Peyer's patch (tissue), 4 donors: Measurements from ENCODE around the gene SORBS1. TPM values are rescaled to one million over a fixed set of nuclear protein-coding genes. Genes with fewer than 3 reads are reported as not detected.

Experiments
- DNase-seq, 3 donors: peaks; one replicate each; pipeline ENCODE4 v3.0.0-alpha.2; 2017 to 2019
- H3K27ac ChIP-seq, 4 donors: fragments of 200-600 bp; sonication (generic); one replicate each; pipeline ENCODE4 v1.5.1; 2016 to 2019
- H3K27me3 ChIP-seq, 2 donors: fragments of 200-600 bp; sonication (generic); one replicate each; pipeline ENCODE4 v1.5.1; 2019
- H3K36me3 ChIP-seq, 3 donors: fragments of 200-600 bp; sonication (generic); one replicate each; pipeline ENCODE4 v1.5.1; 2016 to 2019
- H3K4me1 ChIP-seq, 4 donors: fragments of 200-600 bp; sonication (generic); one replicate each; pipeline ENCODE4 v1.5.1; 2016 to 2019
- H3K4me3 ChIP-seq, 4 donors: fragments of 200-600 bp; sonication (generic); 1 replicate in 3 of 4; 2 replicates in 1 of 4; pipeline ENCODE4 v1.5.1; 2016 to 2019; ENCODE audit warnings: mild to moderate bottlenecking in 1 of 4
- H3K9me3 ChIP-seq, 4 donors: fragments of 200-600 bp; sonication (generic); one replicate each; pipeline ENCODE4 v1.5.1; 2016 to 2019; ENCODE audit warnings: mild to moderate bottlenecking in 1 of 4
- POLR2A ChIP-seq, 2 donors: fragments of 450-650 bp; IDR thresholded peaks; one replicate each; pipeline ENCODE4 v1.5.1; 2017; ENCODE audit warnings: antibody characterized with exemption in 2 of 2, mild to moderate bottlenecking in 2 of 2, moderate library complexity in 2 of 2
- total RNA-seq, 4 donors: library from RNA; depleted of rRNA; stranded (reverse); fragments of >200 nt; gene quantifications; one replicate each; pipeline ENCODE4 v1.1.0, GENCODE V29; 2016
- TF ChIP-seq, protein P1 (sequence below), 6 experiments: fragments of 450-650 bp in 4 of 6; fragments of 200-600 bp in 2 of 6; sonication (generic) in 1 of 6; IDR thresholded peaks; one replicate each; pipeline ENCODE4 v1.5.1; 2017 to 2019; ENCODE audit warnings: antibody characterized with exemption in 6 of 6, mild to moderate bottlenecking in 3 of 6, moderate library complexity in 1 of 6

Gene SORBS1
- total RNA-seq, 4 donors from 2014 or later = 34.3 to 57.1 (median 48.7) TPM

DNA sequence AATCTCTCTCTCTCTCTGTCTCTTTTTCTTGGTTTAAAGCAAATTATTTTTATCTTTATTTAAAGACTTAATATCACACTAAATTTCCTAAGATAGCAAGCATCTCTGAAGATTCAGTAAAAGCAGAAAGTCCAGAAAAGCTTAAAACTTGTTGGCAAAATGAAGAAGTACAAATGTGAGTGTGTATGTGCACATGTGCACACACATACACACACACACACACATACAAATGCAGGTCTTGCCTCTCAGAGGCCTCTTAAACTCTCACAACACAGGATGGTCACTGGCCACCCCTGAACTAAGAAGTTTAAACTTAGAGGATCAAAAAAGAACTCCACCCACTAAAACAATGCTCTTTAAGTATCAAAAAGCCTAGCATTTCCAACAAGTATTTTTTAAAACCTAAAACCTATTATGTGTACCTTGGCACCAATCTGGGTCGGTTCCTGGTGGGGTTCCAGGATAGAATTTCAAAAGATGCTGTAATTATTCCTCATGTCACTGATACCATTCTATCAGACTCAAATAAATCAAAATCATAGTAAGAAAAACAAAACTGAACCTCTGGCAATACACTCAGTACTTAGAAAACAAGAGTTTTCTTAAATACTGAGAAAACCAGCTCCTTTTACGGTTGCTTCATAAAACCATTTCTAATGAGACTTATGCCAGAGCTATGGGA is 55.0 kb downstream of the SORBS1 start:
- no peak overlapping the region for H3K4me3 ChIP-seq
- peaks cover 0 to 11% (median 0%) of the 10 kb centered on the region in 4 donors for H3K4me1 ChIP-seq
- H3K36me3 ChIP-seq = no peaks in the 10 kb centered on the region
- H3K27me3 ChIP-seq = no peaks in the 10 kb centered on the region
- no peak for DNase-seq
- H3K27ac ChIP-seq = peak overlapping the region in 1 of 4 donors; percentile 78
- no peaks in the 10 kb centered on the region for H3K9me3 ChIP-seq
- TF ChIP-seq POLR2A (IDR thresholded peaks at IDR 0.05) = no peak
- TF ChIP-seq, protein P1, sequence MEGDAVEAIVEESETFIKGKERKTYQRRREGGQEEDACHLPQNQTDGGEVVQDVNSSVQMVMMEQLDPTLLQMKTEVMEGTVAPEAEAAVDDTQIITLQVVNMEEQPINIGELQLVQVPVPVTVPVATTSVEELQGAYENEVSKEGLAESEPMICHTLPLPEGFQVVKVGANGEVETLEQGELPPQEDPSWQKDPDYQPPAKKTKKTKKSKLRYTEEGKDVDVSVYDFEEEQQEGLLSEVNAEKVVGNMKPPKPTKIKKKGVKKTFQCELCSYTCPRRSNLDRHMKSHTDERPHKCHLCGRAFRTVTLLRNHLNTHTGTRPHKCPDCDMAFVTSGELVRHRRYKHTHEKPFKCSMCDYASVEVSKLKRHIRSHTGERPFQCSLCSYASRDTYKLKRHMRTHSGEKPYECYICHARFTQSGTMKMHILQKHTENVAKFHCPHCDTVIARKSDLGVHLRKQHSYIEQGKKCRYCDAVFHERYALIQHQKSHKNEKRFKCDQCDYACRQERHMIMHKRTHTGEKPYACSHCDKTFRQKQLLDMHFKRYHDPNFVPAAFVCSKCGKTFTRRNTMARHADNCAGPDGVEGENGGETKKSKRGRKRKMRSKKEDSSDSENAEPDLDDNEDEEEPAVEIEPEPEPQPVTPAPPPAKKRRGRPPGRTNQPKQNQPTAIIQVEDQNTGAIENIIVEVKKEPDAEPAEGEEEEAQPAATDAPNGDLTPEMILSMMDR (IDR thresholded peaks at IDR 0.05) = no peak

DNA sequence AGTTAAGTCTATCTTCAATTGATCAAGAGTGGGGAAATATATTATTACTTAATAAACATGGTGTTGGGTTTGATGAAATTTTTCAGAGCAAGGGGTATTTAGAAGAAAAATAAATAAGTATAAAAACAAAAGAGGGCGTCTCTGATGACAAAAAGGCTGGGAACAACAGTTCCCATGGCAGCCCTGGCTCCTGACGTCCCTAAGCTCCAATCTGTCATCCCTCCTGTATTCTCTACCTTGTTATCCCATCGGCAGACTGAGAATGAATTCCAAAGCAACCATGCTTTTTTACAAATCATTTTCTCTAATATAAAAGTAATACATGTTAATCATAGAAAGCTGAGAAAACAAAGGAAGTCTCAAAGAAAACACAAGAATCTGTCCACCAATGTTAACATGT is 55.5 kb downstream of the SORBS1 start:
- Histone ChIP-seq H3K36me3 (no peaks in the 10 kb centered on the region), H3K27me3 (no peaks in the 10 kb centered on the region), H3K4me3 (no peak overlapping the region), H3K9me3 (no peaks in the 10 kb centered on the region), H3K27ac (peak overlapping the region in 1 of 4 donors; percentile 78), H3K4me1 (peaks cover 0 to 11% (median 0%) of the 10 kb centered on the region in 4 donors)
- no peak for TF ChIP-seq POLR2A (IDR thresholded peaks at IDR 0.05)
- TF ChIP-seq, protein P1 (IDR thresholded peaks at IDR 0.05) = no peak
- DNase-seq = no peak

DNA sequence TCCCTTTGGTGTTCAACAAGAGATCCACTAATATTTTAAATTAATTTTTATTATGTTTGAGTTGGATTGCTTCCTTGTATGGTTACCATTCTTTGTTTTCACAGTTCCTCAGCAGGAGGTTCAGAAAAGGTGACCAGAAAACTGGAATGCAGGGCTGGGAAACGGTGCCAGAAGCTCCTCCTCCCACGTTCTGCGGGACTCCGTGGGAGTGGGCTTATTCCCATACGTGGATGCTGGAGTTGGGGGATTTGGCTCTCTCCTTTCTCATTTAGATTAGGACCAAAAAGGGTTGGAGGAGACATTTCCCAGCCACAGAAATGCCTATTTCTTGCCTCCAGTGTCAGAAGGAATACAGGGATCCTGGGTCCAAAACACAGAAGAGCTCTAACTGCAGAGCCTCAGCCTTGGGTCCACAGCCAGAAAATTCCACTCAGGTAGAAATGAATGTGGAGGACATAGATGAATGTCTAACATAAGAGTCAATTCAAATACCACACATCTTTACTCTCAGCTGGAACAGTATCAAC is 56.0 kb downstream of the SORBS1 start:
- no peak for DNase-seq
- Histone ChIP-seq H3K27me3 (no peaks in the 10 kb centered on the region), H3K4me1 (peaks cover 0 to 11% (median 0%) of the 10 kb centered on the region in 4 donors), H3K4me3 (no peak overlapping the region), H3K9me3 (no peaks in the 10 kb centered on the region), H3K27ac (peak overlapping the region in 1 of 4 donors; percentile 78), H3K36me3 (no peaks in the 10 kb centered on the region)
- TF ChIP-seq POLR2A (IDR thresholded peaks at IDR 0.05) = no peak
- TF ChIP-seq, protein P1 (IDR thresholded peaks at IDR 0.05) = no peak

DNA sequence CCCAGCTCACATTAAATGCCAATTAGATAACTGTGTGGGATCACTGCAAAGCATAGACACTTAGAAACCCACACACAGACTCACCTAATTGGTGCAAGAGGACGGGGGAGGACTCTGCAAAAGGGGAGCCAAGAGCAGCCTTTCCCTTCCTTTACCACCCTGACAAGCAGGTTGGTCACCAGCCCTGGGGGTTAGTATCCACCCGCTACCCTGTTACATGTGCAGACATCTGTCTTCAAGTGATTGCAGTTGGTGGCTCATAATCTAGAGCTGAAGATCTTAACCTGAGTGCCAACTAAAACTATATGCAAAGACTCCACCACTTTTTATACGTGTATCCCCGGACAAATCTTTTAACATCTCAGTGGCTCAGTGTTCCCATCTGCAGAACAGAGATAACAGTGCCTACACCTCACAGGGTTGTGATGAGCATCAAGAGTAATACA is 56.9 kb downstream of the SORBS1 start:
- Histone ChIP-seq H3K4me1 (peaks cover 0 to 10% (median 0%) of the 10 kb centered on the region in 4 donors), H3K36me3 (no peaks in the 10 kb centered on the region), H3K27me3 (no peaks in the 10 kb centered on the region), H3K27ac (peak overlapping the region in 1 of 4 donors; percentile 78), H3K4me3 (no peak overlapping the region), H3K9me3 (no peaks in the 10 kb centered on the region)
- DNase-seq = no peak
- TF ChIP-seq POLR2A (IDR thresholded peaks at IDR 0.05) = no peak
- TF ChIP-seq, protein P1 (IDR thresholded peaks at IDR 0.05) = no peak

DNA sequence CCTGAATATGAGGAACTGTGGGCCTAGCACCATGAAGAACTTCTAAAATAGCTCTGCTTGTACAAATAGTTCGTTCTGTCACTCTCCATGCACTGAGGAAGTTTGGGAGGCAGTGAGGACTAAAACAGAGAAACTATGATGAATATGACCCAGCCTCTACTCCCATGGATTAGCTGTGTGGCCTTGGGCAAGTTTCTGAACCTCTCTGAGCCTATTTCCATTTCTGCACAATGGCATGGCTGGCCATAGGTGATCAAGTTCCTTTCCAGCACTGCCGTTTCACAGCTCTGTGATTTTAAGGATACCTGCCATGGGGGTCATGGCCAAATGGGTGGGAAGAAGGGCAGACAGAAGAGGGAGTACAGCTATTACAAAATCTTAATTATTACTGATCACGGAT is 57.6 kb downstream of the SORBS1 start:
- H3K9me3 ChIP-seq = no peaks in the 10 kb centered on the region
- H3K36me3 ChIP-seq = no peaks in the 10 kb centered on the region
- no peaks in the 10 kb centered on the region for H3K27me3 ChIP-seq
- no peak for TF ChIP-seq POLR2A (IDR thresholded peaks at IDR 0.05)
- H3K27ac ChIP-seq = peak overlapping the region in 2 of 4 donors; percentile 12 to 78
- H3K4me3 ChIP-seq = no peak overlapping the region
- H3K4me1 ChIP-seq = peaks cover 0 to 3% (median 0%) of the 10 kb centered on the region in 4 donors
- DNase-seq = no peak

DNA sequence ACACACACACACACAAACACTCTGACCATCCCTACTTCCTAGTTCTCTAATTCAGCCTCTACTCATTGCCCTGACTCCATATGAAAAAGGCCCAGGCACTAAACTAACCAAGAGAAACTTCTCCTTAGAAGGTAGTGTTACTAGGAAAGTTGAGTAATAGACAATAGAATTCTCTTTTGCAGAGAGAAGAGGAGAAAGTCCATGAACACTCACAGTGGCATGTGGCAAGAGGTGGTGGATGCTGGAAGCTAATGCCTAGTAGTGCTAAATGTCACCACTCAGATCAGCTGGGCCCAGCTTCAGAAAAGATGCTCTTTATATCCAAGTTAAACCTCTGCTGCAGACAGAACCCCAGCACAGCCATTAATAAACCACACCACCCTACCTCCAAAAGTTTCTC is 58.2 kb downstream of the SORBS1 start:
- H3K4me3 ChIP-seq = no peak overlapping the region
- no peak for TF ChIP-seq POLR2A (IDR thresholded peaks at IDR 0.05)
- TF ChIP-seq, protein P1 (IDR thresholded peaks at IDR 0.05) = no peak
- peaks cover 0 to under 1% (median 0%) of the 10 kb centered on the region in 4 donors for H3K4me1 ChIP-seq
- DNase-seq = no peak
- peak overlapping the region in 2 of 4 donors; percentile 12 to 78 for H3K27ac ChIP-seq
- no peaks in the 10 kb centered on the region for H3K27me3 ChIP-seq
- no peaks in the 10 kb centered on the region for H3K9me3 ChIP-seq
- no peaks in the 10 kb centered on the region for H3K36me3 ChIP-seq
